Measurements from ENCODE around the gene HLA-DOA. TPM values are rescaled to one million over a fixed set of nuclear protein-coding genes. Genes with fewer than 3 reads are reported as not detected.

The HLA-DOA gene
- polyA plus RNA-seq, 4 donors = 0.22 to 7.2 (median 3.3) TPM

- Histone ChIP-seq H3K4me1 (ENCODE audit: control insufficient read depth in 3 of 3, insufficient read depth in 2 of 3, low read depth in 1 of 3, low read length in 2 of 3) (peaks cover 0 to 6% (median 3%) of the 10 kb centered on the region in 3 donors), H3K27me3 (ENCODE audit: control insufficient read depth in 3 of 3, insufficient read depth in 3 of 3, low read length in 3 of 3) (no peaks in the 10 kb centered on the region), H3K9me3 (ENCODE audit: control insufficient read depth in 2 of 2, insufficient read depth in 1 of 2, low read depth in 1 of 2, low read length in 1 of 2) (no peaks in the 10 kb centered on the region), H3K27ac (ENCODE audit: low read depth in 1 of 3, low read length in 2 of 3) (no peak overlapping the region), H3K4me3 (ENCODE audit: low read depth in 1 of 3, low read length in 3 of 3) (no peak overlapping the region), H3K36me3 (ENCODE audit: control insufficient read depth in 3 of 3, insufficient read depth in 2 of 3, low read depth in 1 of 3, low read length in 3 of 3) (peaks cover 0 to 2% (median 0%) of the 10 kb centered on the region in 3 donors)
- DNase-seq = peak; percentile 59 to 79
- 8 to 28% (median 9%) methylated on average over 3 of the region's 3 CpGs for WGBS, 3 donors
- FAIRE-seq = no peak
Measured at GRCh38 chr6:32954986-32955802, 54.2 kb downstream of the HLA-DOA start.

- Histone ChIP-seq H3K27ac (ENCODE audit: low read depth in 1 of 3, low read length in 2 of 3) (no peak overlapping the region), H3K27me3 (ENCODE audit: control insufficient read depth in 3 of 3, insufficient read depth in 3 of 3, low read length in 3 of 3) (no peaks in the 10 kb centered on the region), H3K9me3 (ENCODE audit: control insufficient read depth in 2 of 2, insufficient read depth in 1 of 2, low read depth in 1 of 2, low read length in 1 of 2) (no peaks in the 10 kb centered on the region), H3K36me3 (ENCODE audit: control insufficient read depth in 3 of 3, insufficient read depth in 2 of 3, low read depth in 1 of 3, low read length in 3 of 3) (peaks cover 0 to 2% (median 0%) of the 10 kb centered on the region in 3 donors), H3K4me3 (ENCODE audit: low read depth in 1 of 3, low read length in 3 of 3) (no peak overlapping the region), H3K4me1 (ENCODE audit: control insufficient read depth in 3 of 3, insufficient read depth in 2 of 3, low read depth in 1 of 3, low read length in 2 of 3) (peaks cover 0 to 6% (median 3%) of the 10 kb centered on the region in 3 donors)
- DNase-seq (no peak), FAIRE-seq (no peak)
- WGBS, 3 donors = 73 to 91% (median 85%) methylated on average over 4 of the region's 4 CpGs
Measured at GRCh38 chr6:32954267-32954666, 55.1 kb downstream of the HLA-DOA start.

Other genes with a start within 250 kb of the HLA-DOA start
- 1 to 10 TPM in 1 of 4 donors, under 1 TPM in 1, not detected in 2; 0.09 to 2.7 TPM for gene HLA-DQB2, start 246.1 kb downstream of the HLA-DOA start, polyA plus RNA-seq
- 1 to 10 TPM in 2 of 4 donors, under 1 TPM in 1, not detected in 1; 0.74 to 4.6 (median 2.7) TPM for gene HLA-DOB, start 192.6 kb downstream of the HLA-DOA start, polyA plus RNA-seq
- gene TAP2, start 170.9 kb downstream of the HLA-DOA start, polyA plus RNA-seq = 10 to 100 TPM; 12.9 to 51.5 (median 20.8) TPM
- gene PSMB8, start 165.5 kb downstream of the HLA-DOA start, polyA plus RNA-seq = 100 to 1,000 TPM in 3 of 4 donors, 10 to 100 TPM in 1; 48.0 to 329 (median 293) TPM
- 100 to 1,000 TPM in 2 of 4 donors, 10 to 100 TPM in 2; 20.2 to 157 (median 92.1) TPM for gene TAP1, start 155.9 kb downstream of the HLA-DOA start, polyA plus RNA-seq
- 100 to 1,000 TPM in 3 of 4 donors, 10 to 100 TPM in 1; 21.4 to 224 (median 211) TPM for gene PSMB9, start 155.4 kb downstream of the HLA-DOA start, polyA plus RNA-seq
- 10 to 100 TPM; 22.8 to 60.5 (median 29.8) TPM for gene HLA-DMB, start 68.6 kb downstream of the HLA-DOA start, polyA plus RNA-seq
- 100 to 1,000 TPM in 1 of 4 donors, 10 to 100 TPM in 3; 24.5 to 111 (median 68.5) TPM for gene HLA-DMA, start 56.5 kb downstream of the HLA-DOA start, polyA plus RNA-seq
- 100 to 1,000 TPM in 1 of 4 donors, 10 to 100 TPM in 3; 76.2 to 201 (median 90.6) TPM for gene BRD2, start 41.0 kb downstream of the HLA-DOA start, polyA plus RNA-seq
- gene HLA-DPA1, start 64.1 kb upstream of the HLA-DOA start, polyA plus RNA-seq = 100 to 1,000 TPM in 1 of 4 donors, 10 to 100 TPM in 2, 1 to 10 TPM in 1; 9.4 to 179 (median 59.4) TPM
- 100 to 1,000 TPM in 1 of 4 donors, 10 to 100 TPM in 3; 14.3 to 150 (median 74.4) TPM for gene HLA-DPB1, start 66.4 kb upstream of the HLA-DOA start, polyA plus RNA-seq
- gene COL11A2, start 182.9 kb upstream of the HLA-DOA start, polyA plus RNA-seq = 1 to 10 TPM in 1 of 4 donors, under 1 TPM in 3; 0.27 to 7.5 (median 0.62) TPM
- gene RXRB, start 191.1 kb upstream of the HLA-DOA start, polyA plus RNA-seq = 10 to 100 TPM; 26.3 to 43.2 (median 30.8) TPM
- 100 to 1,000 TPM in 2 of 4 donors, 10 to 100 TPM in 2; 38.9 to 162 (median 79.1) TPM for gene SLC39A7, start 191.3 kb upstream of the HLA-DOA start, polyA plus RNA-seq
- 10 to 100 TPM; 30.9 to 46.1 (median 33.0) TPM for gene HSD17B8, start 195.1 kb upstream of the HLA-DOA start, polyA plus RNA-seq
- 10 to 100 TPM; 30.4 to 46.7 (median 41.8) TPM for gene RING1, start 198.9 kb upstream of the HLA-DOA start, polyA plus RNA-seq

Data from small intestine (tissue), 7 donors.